OCI-LY3 (cell line): ENCODE results near the gene ANKRD44.

ENCODE experiments used
- CTCF ChIP-seq: fragments of 200-600, 300-600 bp; sonication (generic); IDR thresholded peaks from 2 replicates; pipeline ENCODE4 v1.5.1; 2014; ENCODE audit warnings: antibody characterized with exemption, low read length, low read depth
- EZH2phosphoT487 ChIP-seq: fragments of 200-600 bp; shearing (Covaris generic); IDR thresholded peaks from 2 replicates; pipeline ENCODE4 v1.6.1; 2018; ENCODE audit warnings: antibody characterized with exemption, mixed run types, low read depth

- no peak for TF ChIP-seq CTCF
- TF ChIP-seq EZH2phosphoT487, result no peak
Observed at GRCh38 chr2:197268786-197269584, 41.6 kb downstream of the ANKRD44 start.
